ENCODE data around the gene COL2A1.

Gene COL2A1

GRCh38 chr12:48004053-48004941, at the start of gene COL2A1:
TSS of gene COL2A1 (minus strand) at chr12:48004476. CDS start at chr12:48004321, 155 bp downstream.
- DNase-seq, result no peak

- DNase-seq, result no peak
Observed at GRCh38 chr12:48053883-48054282, 49.6 kb upstream of the COL2A1 start.

GRCh38 chr12:48053122-48053521, 48.8 kb upstream of the COL2A1 start:
- no peak for DNase-seq

- no peak for DNase-seq
Observed at GRCh38 chr12:48051681-48052080, 47.4 kb upstream of the COL2A1 start.

- DNase-seq, result no peak
Observed at GRCh38 chr12:48050174-48050573, 45.9 kb upstream of the COL2A1 start.

GRCh38 chr12:48045965-48046518, 41.8 kb upstream of the COL2A1 start:
- DNase-seq, result no peak

GRCh38 chr12:48045061-48045846, 41.0 kb upstream of the COL2A1 start:
- no peak for DNase-seq

GRCh38 chr12:48044396-48044795, 40.1 kb upstream of the COL2A1 start:
- no peak for DNase-seq

- DNase-seq, result no peak
Observed at GRCh38 chr12:48043771-48044170, 39.5 kb upstream of the COL2A1 start.

- DNase-seq, result no peak
Observed at GRCh38 chr12:48041591-48042423, 37.5 kb upstream of the COL2A1 start.

- DNase-seq, result no peak
Observed at GRCh38 chr12:48040354-48040753, 36.1 kb upstream of the COL2A1 start.

- DNase-seq, result no peak
Observed at GRCh38 chr12:48039151-48039550, 34.9 kb upstream of the COL2A1 start.

- no peak for DNase-seq
Observed at GRCh38 chr12:48038085-48038484, 33.8 kb upstream of the COL2A1 start.

- peak; percentile 47 for DNase-seq
Observed at GRCh38 chr12:48037267-48037915, 33.1 kb upstream of the COL2A1 start.

GRCh38 chr12:48036818-48037217, 32.5 kb upstream of the COL2A1 start:
- DNase-seq, result no peak

- no peak for DNase-seq
Observed at GRCh38 chr12:48034835-48035805, 30.8 kb upstream of the COL2A1 start.

GRCh38 chr12:48033451-48033850, 29.2 kb upstream of the COL2A1 start:
- no peak for DNase-seq

GRCh38 chr12:48032597-48032996, 28.3 kb upstream of the COL2A1 start:
- DNase-seq, result no peak

GRCh38 chr12:48031135-48031960, 27.1 kb upstream of the COL2A1 start:
- DNase-seq, result no peak

- DNase-seq, result no peak
Observed at GRCh38 chr12:48030173-48030650, 25.9 kb upstream of the COL2A1 start.

All from kidney glomerular epithelial cell (primary cell).